ENCODE measurements around the gene ASPG.

ASPG gene

DNA sequence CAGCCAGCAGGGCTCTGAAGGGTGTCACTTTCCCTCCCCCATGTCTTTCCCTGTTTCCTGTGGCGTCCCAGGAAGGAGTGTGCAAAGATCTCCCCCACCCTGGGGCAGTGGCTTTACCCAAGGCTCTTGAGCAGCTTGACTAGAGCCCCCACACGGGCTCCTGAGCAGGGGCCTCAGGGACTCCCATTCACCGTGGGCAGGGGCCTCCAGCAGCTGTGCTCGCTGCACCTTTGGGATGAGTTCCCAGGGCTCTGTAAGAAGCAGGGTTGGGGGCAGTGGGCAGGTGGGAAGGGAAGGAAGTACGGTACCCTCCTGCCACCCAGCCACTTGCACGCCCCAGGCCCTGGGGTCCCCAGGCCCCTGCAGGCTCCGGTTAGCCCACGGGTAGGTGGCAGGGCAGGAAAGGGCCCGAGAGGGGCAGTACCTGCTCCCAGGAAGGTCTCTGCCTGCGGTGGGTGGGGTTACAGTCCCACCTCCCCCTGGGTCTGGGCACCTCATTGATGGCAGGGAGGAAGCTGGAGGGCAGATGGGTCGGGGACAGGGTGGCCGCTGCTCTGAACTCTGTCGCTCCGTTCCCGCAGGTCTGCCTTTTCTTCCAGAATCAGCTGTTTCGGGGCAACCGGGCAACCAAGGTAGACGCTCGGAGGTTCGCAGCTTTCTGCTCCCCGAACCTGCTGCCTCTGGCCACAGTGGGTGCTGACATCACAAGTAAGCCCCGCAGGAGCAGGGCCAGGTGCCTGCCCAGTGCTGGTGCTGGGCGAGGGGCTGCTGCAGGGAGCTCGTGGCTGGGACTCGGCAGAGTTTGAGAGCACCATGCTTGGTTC is 13.0 kb downstream of the ASPG start:
- H3K27me3 ChIP-seq (ENCODE audit: insufficient read depth, poor library complexity, severe bottlenecking): no peaks in the 10 kb centered on the region
- H3K4me3 ChIP-seq (replicated peaks; ENCODE audit: insufficient read depth, low read length): no peak overlapping the region
- H3K27ac ChIP-seq (replicated peaks): no peak overlapping the region
- TF ChIP-seq GABPA (IDR thresholded peaks at IDR 0.05; ENCODE audit: low read depth): no peak
- no peak for DNase-seq (ENCODE audit: low read depth in 1 of 2, low spot score in 1 of 2)

GRCh38 chr14:104099096-104100041 is 13.9 kb downstream of the ASPG start:
- DNase-seq (ENCODE audit: low read depth in 1 of 2, low spot score in 1 of 2): no peak
- no peak overlapping the region for H3K27ac ChIP-seq (replicated peaks)
- H3K27me3 ChIP-seq (ENCODE audit: insufficient read depth, poor library complexity, severe bottlenecking): no peaks in the 10 kb centered on the region
- TF ChIP-seq REST (IDR thresholded peaks at IDR 0.05; ENCODE audit: insufficient replicate concordance, low read depth): no peak
- TF ChIP-seq POLR2AphosphoS5 (IDR thresholded peaks at IDR 0.05; ENCODE audit: low read depth): no peak
- TF ChIP-seq SPI1 (IDR thresholded peaks at IDR 0.05; ENCODE audit: borderline replicate concordance, low read depth): no peak
- TF ChIP-seq GABPA (IDR thresholded peaks at IDR 0.05; ENCODE audit: low read depth): no peak
- no peak for TF ChIP-seq CTCF (IDR thresholded peaks at IDR 0.05; ENCODE audit: insufficient read depth, low read length)
- no peak overlapping the region for H3K4me3 ChIP-seq (replicated peaks; ENCODE audit: insufficient read depth, low read length)

DNA sequence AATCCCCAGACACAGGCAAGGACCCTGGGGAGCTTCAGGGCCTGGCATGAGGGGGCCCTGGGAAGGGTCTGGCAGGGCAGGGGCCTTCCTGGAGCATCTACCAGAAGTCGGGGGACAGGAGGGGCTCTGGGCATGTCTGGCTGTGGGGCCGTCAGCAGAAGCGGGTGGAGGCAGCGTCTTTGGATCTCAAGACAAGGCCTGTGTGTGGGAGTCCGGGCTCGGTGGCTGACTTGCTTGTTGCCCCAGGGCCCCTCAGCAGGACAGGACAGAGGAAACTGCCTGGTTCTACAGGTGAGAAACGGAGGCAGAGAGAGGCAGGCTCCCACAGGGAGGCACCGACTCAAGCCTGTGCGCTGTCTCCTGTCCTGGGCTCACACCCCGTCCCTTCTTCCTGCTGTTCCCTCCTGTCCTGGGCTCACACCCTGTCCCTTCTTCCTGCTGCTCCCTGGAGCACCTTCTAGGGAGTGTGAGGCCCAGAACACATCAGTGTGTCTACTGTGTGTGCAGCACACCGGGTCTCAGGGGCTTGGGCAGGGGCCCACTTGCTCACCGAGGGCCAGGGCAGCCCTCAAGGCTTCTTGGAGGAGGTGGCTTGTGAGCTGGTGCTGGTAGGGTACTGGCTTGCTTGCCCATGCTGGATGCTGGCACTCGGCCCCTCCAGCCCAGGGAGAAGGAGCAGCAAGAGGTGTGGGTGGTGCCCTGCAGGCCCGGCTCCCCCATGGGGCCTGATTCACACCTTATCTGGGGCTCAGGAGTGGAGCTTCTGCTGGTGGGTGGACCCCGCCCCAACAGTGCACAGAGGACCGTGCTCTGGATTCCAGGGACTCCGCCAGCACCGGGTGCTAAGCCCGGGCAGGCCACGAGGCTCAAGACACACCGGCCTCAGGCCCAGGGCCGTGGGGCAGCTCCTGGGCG is 14.9 kb downstream of the ASPG start:
- H3K27me3 ChIP-seq (ENCODE audit: insufficient read depth, poor library complexity, severe bottlenecking): no peaks in the 10 kb centered on the region
- no peak for DNase-seq (ENCODE audit: low read depth in 1 of 2, low spot score in 1 of 2)
- TF ChIP-seq REST (IDR thresholded peaks at IDR 0.05; ENCODE audit: insufficient replicate concordance, low read depth) (no peak), SPI1 (IDR thresholded peaks at IDR 0.05; ENCODE audit: borderline replicate concordance, low read depth) (no peak), GABPA (IDR thresholded peaks at IDR 0.05; ENCODE audit: low read depth) (no peak), CTCF (IDR thresholded peaks at IDR 0.05; ENCODE audit: insufficient read depth, low read length) (no peak), POLR2AphosphoS5 (IDR thresholded peaks at IDR 0.05; ENCODE audit: low read depth) (no peak)
- no peak overlapping the region for H3K27ac ChIP-seq (replicated peaks)
- H3K4me3 ChIP-seq (replicated peaks; ENCODE audit: insufficient read depth, low read length): no peak overlapping the region
